HepG2 (cell line): ENCODE measurements around the gene OSBPL5. TPM values are rescaled to one million over a fixed set of nuclear protein-coding genes. Genes with fewer than 3 reads are reported as not detected.

Experiments
- DBP ChIP-seq: sonication (generic); formaldehyde crosslinking; IDR thresholded peaks from 2 replicates; pipeline ENCODE4 v1.4.0; 2020; ENCODE audit warnings: missing genetic modification reagents; ENCODE audit errors: not compliant biosample characterization
- HIVEP1 ChIP-seq: sonication (generic); formaldehyde crosslinking; IDR thresholded peaks from 2 replicates; pipeline ENCODE4 v1.4.0; 2020; ENCODE audit warnings: mild to moderate bottlenecking, missing genetic modification reagents
- ZNF567 ChIP-seq: sonication (generic); formaldehyde crosslinking; IDR thresholded peaks from 2 replicates; pipeline ENCODE4 v1.8.1; 2023; ENCODE audit warnings: mild to moderate bottlenecking, missing genetic modification reagents, borderline replicate concordance
- ZUFSP ChIP-seq: sonication (generic); formaldehyde crosslinking; IDR thresholded peaks from 2 replicates; pipeline ENCODE4 v1.9.0; 2021; ENCODE audit warnings: missing genetic modification reagents, mild to moderate bottlenecking, borderline replicate concordance
- polyA plus RNA-seq, 8 experiments: library from polyadenylated mRNA; depleted of rRNA in 3 of 8; stranded (reverse) in 7 of 8; unstranded in 1 of 8; fragments of >200 nt; fragmentation: Illumina TruSeq in 4 of 8; extraction: Trizol in 4 of 8; gene quantifications; 2 replicates each; pipeline versions ENCODE4 v1.2.1 to v1.2.3, GENCODE V29; 2011 to 2016; ENCODE audit warnings: low read depth in 4 of 8, missing spikeins in 1 of 8, mixed read lengths in 1 of 8; ENCODE audit not compliant: insufficient read depth in 1 of 8
- total RNA-seq, 5 experiments: library from RNA; depleted of rRNA; stranded (reverse); fragments of >200 nt; fragmentation: Illumina TruSeq; extraction: Trizol; gene quantifications; 2 replicates each; pipeline ENCODE4 v1.2.3, GENCODE V29; 2016; ENCODE audit warnings: low read depth in 1 of 5
- TF ChIP-seq, protein P1 (sequence below): sonication (generic); formaldehyde crosslinking; conservative IDR thresholded peaks from 2 replicates; pipeline ENCODE4 v1.4.0; 2020; ENCODE audit warnings: missing genetic modification reagents

OSBPL5 gene
- total and polyA plus RNA-seq, 2 of the 13 experiments (the other 11 are each of a cell fraction or from before 2014, with no cell fraction given): not detected

- TF ChIP-seq, protein P1, sequence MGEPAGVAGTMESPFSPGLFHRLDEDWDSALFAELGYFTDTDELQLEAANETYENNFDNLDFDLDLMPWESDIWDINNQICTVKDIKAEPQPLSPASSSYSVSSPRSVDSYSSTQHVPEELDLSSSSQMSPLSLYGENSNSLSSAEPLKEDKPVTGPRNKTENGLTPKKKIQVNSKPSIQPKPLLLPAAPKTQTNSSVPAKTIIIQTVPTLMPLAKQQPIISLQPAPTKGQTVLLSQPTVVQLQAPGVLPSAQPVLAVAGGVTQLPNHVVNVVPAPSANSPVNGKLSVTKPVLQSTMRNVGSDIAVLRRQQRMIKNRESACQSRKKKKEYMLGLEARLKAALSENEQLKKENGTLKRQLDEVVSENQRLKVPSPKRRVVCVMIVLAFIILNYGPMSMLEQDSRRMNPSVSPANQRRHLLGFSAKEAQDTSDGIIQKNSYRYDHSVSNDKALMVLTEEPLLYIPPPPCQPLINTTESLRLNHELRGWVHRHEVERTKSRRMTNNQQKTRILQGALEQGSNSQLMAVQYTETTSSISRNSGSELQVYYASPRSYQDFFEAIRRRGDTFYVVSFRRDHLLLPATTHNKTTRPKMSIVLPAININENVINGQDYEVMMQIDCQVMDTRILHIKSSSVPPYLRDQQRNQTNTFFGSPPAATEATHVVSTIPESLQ (CRISPR knock-in tag): no peak
- TF ChIP-seq HIVEP1 (CRISPR knock-in tag) (no peak), ZNF567 (CRISPR knock-in tag) (no peak), ZUFSP (CRISPR knock-in tag) (no peak), DBP (CRISPR knock-in tag) (no peak)
- TF ChIP-seq, all 625 proteins: peak for 0
Observed at GRCh38 chr11:3050386-3051195, 114.5 kb downstream of the OSBPL5 start (continued).
